8988T (cell line): ENCODE results near the gene RNF32.

Experiments
- DNase-seq: peaks from one replicate; pipeline ENCODE4 v3.0.0; 2011

The RNF32 gene

DNA sequence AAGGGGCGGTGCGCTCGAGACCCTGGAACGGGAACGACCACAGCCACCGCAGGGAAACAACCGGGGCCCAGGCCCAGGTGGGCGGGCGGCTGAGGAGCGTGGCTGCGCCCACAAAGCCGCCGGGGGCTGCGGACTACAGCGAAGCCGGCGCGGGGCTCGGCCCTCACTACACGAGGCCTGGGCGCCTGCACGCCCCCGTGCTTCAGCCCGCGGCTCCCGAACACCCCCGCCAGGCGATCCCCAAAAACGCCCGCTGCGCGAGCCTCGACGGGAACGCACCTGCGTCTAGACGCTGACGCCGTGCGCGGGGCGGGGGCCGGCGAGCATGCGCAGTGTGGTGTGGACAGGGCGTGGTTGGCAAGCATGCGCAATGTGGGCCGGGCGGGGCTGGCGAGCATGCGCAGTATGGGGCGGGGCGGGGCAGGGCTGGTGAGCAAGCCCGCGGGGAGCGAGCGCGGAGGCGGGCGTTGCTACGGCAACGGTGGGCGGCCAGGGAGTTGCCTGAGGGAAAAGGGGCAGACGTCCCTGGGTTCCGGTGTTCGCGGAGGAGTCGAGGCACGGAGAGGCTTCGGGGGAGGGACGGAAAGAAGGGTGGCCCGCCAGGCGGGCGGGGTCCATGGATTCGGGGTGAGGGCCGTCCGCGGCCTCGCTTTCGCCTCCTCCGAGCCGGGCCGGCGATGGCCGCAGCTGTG is at the start of gene RNF32:
TSS of gene RNF32 (plus strand) at position 518 of the 692 bp plus-strand sequence. CDS start 3,104 bp downstream, outside the sequence.
- peak; percentile 81 for DNase-seq

DNA sequence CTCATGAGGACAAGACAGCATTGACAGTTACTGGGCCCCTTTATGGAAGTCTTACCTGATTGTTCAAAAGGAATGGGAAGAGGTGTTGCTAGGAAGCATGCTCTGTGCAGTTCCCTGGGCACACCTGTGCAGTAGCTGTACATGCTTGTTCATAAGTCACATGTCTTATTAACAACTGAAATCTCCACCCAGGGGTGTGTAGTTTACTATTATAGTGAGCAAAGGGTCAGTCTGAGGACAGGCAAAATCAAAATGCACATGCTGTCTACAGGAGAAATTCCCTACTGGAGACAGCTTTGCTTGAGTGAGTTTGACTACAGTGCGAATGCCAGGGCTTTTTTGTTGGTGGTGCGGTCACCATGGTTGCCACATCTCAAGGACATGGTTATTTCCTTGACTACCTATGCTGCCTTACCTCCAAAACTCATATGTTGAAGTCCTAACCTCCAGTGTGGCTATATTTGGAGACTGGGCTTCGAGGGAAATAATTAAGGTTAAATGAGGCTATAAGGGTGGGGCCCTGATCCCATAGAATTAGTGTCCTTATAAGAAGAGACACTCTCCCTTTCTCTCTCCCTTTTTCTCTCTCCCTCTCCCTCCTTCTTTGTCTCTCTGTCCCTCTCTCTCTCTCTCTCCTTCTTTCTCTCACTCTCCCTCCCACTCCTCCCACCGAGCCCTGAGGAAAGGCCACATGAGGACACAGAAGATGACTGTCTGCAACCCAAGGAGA is 48.3 kb upstream of the RNF32 start:
- no peak for DNase-seq

DNA sequence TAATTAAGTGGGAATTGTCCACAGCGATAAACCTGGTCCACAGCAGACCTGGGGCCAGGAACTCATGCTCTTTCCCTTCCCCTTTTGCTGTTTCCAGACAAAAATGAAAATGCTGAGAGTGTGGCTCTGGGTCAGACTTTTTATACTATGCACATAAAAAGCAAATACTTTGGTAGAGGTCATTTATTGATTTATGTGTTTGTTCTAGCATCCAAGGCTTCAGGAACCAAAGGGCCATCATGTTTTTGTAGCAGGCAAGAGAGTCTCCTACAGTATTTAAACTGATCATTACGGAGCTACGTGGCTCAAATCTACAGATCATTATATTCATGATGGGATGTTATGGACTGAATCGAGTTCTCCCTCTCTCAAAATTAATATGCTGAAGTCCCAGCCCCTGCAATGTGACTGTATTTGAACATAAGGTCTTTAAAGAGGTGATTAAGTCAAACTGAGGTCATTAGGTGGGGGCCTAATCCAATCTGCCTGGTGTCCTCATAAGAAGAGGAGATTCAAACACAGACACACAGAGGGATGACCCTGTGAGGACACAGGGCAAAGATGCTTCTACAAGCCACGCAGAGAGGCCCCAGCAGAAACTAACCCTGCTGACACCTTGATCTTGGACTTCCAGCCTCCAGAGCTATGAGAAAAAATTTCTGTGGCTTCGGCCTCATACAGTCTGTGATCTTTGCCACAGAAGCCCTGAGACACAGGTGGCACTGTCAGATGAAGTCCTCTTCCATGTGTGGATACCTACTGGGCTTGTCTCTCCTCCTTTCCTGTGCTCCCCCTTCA is 46.1 kb upstream of the RNF32 start:
- no peak for DNase-seq

DNA sequence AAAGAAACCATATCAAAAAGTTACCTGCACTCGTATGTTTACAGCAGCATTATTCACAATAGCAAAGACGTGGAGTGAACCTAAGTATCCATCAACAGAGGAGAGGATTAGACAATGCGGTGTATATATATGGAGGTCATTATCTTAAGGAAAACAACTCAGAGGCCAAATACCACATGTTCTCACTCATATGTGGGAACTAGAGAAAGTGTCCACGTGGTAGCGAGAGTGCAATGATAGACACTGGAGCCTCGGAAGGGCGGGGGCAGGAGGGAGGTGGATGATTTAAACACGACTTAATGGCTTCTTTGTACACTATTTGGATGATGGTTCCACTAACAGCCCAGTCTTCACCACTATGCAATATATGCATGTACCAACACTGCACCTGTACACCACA is 40.1 kb upstream of the RNF32 start:
- DNase-seq, result no peak

DNA sequence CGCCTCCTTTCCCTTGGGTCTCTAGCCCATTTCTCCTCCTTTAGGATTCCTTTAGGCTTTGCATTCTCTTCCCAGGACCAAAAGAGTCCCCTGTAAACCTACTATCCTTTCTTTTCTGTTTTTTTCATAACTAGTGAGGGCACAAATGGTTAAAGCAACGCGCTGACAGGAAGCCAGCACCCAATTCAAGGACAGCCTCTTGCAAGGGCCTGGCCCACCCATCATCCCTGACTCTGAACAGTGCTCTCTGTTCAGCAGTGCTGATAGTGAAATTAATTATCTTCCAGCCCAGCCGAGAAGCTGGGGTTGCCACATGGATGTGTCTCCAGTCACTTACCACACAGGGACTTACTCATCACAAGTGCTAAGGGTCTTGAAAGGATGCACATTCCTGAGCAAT is 38.3 kb upstream of the RNF32 start:
- DNase-seq, result no peak

DNA sequence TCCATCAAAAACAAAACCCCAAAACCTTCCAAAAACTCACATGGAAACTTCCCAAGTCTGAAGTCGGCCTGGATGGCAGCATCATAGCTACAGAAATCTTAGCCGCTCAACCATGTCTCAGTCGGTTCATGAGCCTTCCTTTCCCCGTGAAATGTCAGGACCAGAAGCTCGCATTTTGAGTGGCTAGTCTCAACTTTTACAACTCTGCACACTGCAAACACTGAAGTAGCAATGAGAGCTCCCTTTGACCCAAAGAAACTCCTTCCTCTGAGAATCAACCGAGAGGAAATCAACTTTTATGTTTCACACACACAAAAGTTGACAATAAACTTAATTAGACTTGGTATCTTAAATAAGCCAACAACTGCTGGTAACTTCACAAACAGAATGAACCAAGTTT is 37.6 kb upstream of the RNF32 start:
- no peak for DNase-seq

DNA sequence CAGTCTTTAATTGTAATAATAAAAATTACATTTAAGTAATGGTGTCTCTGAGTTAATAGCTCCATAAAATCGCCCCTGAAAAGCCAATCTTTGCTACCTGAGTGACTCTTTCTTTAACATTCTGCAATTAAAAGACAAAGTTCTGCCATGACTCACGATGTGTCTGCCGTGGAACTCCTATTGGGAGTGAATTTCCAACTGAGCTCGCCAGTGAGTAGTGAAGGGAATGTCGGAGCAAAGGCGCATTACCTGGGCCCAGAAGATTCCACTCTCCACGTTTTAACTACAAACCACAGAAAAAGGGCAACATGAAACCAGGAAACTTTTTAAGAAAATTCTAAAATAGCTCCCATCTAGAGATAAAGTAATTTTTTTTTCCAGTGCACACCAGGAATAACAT is 36.9 kb upstream of the RNF32 start:
- no peak for DNase-seq

DNA sequence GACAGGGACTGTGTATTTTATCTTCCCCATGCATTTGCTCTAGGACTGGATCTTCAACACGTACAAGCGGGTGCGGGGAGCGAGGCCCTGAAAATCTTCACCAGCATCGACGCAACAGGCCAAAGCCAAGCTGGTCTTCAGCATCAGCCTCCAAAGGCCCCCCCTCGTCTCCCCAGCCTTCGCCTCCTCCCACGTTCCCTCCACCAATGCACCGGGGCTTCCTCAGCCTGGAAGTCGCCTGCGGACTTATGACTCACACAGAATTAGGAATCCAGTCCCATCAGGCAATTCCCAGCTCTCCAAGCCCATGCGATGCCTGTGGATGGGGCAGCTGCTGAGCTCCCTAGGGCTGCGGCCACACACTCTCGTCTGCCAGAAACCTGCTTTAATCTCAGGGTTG is 36.3 kb upstream of the RNF32 start:
- DNase-seq, result no peak

DNA sequence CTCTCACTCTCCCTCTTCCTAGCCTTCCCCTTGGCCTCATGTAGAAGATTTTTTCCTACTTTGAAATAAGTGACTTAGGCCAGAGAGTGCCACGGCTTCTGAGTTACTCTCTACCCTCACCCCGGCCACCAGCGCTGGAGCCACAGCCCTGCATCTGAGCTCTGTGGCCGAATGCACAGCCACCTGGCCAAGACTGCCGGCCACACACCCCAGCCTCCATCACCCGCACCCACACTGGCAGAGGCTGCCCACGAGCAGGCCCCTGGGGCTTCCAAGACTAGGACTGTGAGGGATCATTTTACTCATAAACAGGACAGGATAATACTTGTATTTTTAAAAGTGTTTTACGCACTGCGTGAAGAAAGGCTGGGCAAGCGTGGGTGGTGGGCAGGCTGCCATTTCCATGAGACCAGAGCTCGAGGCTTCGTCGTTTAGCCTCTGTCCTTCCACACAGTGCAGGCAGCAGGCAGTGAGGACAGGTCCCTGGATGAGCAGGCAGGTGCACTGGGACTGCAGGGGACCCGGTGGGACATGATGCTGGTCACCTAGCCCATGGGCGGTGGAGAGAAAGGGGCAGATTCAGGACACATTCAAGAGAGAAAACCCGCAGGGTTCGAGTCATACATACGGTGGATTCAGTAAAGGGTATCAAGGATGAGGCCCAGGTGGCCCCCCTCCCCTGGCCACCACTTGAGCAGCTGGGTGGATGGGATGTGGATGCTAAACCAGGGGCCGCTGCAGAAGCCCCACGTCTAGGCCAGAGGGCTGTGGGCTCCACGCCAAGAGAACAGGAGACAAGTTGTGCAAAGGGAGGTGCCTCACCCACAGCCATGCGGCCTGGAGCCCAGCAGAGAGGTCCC is 35.5 kb upstream of the RNF32 start:
- DNase-seq, result no peak

DNA sequence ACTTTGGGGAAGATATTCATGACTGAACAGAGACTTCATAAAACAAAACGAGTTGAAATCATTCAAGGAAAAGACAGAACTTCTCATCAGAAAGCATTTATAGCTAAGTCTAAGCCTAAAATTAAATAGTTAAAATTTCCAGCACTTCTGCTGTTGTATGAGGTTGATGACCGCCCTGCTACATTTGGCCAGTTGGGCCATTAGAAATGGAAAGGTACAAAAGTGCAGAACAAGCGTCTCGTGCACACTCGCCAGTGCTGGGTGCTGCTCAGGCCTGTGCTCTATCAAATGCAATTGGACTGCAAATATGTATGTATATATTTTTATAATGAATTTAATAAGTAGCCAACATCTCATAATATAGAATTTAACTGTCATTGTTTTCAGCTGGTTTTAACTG is 34.4 kb upstream of the RNF32 start:
- no peak for DNase-seq

DNA sequence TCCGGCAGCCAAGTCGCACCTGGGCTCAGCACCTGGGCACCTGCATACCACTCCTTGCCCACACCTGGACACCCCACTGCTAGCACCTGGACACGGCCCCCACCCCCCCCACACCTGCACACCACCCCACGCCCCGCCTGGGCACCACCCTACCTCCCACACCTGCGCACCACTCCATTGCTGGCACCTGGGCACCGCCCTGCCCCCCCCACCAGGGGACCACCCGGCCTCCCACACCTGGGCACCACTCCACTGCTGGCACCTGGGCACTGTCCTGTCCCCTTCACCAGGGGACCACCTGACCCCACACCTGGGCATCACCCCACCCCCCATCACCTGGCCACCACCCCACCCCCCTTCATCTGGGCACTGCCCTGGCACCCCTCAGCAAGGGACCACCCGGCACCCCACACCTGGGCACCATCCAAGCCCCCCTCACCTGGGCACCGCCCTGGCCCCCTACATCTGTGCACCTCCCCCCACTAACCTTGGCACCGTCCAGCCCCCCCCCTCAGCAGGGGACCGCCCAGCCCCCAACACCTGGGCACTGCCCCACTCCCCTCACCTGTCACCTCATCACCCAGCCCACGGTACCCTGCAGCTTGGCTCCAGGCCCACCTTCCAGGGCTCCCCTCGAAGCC is 33.8 kb upstream of the RNF32 start:
- DNase-seq, result no peak

DNA sequence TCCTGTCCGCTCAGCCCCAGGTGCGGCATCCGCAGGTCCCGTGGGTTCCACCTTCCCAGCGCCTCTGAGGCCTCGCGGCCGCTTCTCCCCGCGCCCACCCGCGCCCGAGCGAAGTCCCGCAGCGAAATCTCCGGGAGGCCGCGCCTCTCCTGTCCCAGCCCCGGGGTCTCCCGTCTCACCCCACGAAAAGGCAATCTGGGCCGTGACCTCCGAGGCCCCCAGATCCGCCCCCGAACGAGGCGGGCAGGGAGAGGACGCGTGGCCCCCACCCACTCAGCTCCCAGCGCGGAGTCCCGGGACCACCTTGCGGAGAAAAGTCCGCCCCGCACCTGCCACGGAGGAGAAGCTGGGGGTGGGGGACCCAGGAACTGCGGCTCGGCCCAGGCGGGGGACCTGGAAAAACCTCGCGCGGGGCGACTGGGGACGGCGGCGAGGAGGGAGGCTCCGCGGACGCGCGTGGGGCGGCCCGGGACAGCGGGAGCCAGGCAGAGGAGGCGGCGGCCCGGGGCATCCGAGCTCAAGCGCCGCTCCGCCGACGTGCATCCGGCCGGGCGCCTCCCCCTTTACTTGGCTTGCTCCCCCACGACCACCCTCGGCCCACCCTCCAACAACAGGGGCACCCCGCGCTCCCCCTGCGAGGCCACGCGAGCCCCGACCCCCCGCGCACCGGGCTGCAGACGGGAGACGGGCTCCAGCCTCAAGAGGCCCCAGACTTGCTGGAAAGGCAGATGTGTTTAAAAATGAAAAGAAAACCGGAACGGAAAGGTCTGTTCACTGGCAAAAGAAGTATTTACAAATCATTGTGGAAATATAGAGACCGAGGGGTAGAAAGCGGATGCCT is 33.0 kb upstream of the RNF32 start:
- DNase-seq, result no peak

DNA sequence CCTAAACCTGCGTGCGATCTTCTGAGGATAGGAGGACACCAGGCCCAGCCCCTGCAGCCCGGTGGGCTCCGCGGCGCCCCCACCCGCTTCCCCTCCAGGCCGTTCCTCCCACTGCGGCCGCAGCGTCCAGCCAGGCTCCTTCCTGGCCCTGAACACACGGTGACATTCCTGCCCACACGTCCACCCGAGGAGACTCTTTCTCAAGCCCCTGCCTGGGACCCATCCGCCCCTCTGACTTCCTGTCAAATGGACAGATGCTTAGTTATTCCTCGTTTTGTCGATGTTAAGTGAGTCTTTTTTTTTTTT is 32.4 kb upstream of the RNF32 start:
- no peak for DNase-seq

DNA sequence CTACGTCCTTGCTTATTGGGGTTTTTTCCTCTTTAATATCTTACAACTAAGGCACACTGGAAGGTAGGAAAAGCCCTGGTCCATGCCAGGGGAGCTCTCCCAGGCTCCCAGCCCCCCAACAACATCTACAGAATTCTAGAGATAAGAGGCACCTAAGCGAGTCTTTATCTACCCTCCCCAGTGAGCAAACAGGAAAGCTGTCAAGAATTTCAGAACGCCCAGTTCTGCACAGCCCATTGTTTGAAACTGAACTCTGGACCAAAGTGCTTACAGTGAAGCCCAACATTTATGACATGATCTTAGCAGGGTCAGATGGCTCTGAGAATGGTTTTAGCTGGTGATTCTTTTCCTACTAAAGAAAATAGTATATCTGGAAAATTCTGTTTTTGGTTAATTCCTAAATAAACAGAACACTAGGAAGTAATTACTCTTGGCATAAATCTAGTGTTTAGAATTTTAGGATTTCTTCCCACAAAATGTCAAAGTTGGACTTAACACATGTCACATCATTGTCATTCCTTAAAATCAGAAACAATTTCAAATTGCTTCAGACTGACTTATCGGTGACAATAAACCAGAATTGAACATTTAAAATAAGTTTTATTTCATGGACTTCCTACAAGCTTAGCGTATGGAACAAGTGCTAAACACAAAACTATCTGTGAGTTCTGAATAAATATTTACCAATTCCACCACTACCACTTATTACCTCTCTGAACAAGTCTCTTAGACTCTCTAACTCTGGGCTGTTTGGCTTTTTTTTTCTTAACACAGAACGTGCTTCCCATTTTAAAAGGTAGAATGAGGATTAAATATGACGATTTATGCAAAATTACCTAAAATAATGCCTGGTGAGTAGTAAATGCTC is 31.3 kb upstream of the RNF32 start:
- DNase-seq, result no peak

DNA sequence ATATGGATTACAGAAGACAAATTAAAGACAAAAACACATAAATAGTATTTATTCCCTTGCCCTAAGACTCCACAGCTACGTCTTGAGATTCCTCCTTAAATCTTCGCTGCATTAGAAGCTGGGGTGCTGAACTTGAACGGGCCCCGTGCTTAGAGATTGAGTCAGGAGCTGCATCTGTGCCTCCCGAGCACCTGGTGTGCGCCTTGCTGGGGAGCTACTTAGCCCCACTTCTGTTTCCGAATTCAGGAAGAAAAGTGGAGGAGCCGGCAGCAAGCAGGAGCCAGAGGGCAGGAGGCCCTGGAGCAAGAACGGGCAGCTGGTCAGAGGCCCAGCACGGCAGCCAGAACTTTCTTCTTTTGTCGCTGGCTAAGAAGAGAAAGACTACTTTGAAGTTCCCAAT is 30.4 kb upstream of the RNF32 start:
- DNase-seq, result no peak

DNA sequence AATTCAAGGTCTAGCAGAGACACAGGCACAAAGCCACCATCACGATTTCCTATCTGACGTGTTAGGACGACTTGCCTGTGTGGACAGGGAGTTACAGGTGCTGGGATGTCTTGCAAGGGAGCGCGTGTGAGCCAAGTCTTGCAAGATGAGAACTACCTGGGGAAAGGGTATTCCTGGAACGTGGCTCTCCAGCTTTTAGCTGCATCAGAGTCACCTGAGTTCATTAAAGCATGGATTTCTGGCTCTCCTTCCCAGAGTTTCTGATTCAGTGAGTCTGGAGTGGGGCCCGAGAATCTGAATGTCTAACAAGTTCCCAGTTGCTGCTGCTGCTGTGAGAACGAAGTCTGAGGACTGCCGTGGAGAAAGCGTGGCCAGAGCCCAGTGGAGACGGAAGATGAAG is 30.0 kb upstream of the RNF32 start:
- DNase-seq, result no peak

DNA sequence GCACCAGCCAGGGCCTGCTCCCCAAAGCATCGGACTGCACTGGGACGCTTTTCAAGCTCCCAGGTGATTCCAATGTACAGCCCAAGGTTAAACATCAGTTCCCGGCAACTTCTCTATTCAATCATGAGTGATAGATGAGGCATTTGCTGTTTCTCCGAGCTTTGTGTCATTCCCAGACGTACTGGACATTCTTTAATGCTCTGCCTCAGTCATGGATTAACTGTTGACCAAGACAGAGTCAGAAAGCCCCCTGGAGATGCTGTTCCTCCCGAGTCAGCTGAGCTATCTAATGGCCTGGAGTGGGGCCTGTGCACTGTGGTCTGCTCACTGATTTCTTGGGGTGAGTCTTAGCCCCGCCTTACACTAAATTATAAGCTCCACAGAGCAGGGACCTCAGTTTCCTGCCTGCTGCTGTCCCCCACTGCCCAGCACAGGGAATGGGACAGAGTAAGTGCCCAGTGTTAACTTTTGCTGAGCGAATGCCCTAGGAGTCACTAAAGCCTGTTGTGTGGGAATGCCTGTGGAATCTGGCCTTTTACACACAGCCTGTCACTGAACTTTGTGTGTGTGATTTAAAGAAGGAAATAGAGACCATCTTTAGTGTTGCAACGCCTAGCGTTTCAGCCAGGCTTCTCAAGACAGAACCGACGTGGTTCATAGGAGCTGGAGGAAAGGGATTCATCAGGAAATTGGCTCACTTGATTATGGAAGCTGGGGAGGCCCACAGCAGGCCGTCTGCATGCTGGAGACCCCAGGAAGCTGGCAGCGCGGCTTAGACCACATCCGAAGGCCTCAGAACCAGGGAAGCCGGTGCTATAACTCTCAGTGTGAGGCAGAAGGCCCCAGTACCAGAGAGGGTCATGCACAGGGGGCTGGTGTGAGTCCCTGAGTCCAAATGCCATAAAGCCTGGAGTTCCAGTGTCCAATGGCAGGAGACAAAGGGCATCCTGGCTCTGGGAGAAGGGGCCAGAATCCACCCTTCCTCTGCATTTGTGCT is 29.3 kb upstream of the RNF32 start:
- no peak for DNase-seq

DNA sequence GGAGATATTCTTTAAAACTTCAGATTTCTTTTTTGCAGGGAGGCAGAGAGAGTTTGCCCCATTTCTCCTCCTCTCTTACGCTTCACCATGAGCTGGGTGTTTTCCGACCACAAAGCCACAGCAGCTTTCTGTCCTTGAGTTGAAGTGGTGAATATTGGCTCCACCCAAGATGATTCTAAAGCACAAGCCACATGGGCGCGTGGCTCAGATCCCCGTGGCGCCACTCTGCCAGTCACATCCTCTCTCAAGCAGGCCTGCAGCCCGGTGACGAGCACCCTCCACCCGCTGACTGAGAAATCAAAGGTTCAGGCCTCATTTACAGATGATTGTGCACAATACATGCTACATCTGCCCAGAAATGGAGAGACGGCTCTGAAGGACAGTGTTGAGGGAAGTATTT is 27.6 kb upstream of the RNF32 start:
- DNase-seq, result no peak
